DOHH2 (cell line): Measurements from ENCODE around the gene NID1.

ENCODE experiments used
- H3F3A ChIP-seq: fragments of 200-600 bp; sonication (generic), shearing (Covaris generic); 2 replicates; pipeline ENCODE4 v1.6.0; 2016; ENCODE audit warnings: antibody characterized with exemption, mild to moderate bottlenecking; ENCODE audit not compliant: control insufficient read depth, insufficient read depth
- H3K27ac ChIP-seq: fragments of 200-600 bp; sonication (generic); 2 replicates; pipeline ENCODE4 v1.5.1; 2014; ENCODE audit warnings: low read depth, mild to moderate bottlenecking, low read length, moderate library complexity
- H3K27me3 ChIP-seq: fragments of 200-600 bp; sonication (generic); 2 replicates; pipeline ENCODE4 v1.6.1; 2014; ENCODE audit warnings: mild to moderate bottlenecking, low read length, mixed read lengths; ENCODE audit not compliant: control insufficient read depth
- H3K36me3 ChIP-seq: fragments of 200-600 bp; sonication (generic); 2 replicates; pipeline ENCODE4 v1.6.1; 2014; ENCODE audit warnings: mild to moderate bottlenecking, low read length, moderate library complexity, mixed read lengths; ENCODE audit not compliant: control insufficient read depth
- H3K4me1 ChIP-seq: fragments of 200-600 bp; sonication (generic); 2 replicates; pipeline ENCODE4 v1.6.1; 2014; ENCODE audit warnings: mild to moderate bottlenecking, low read length, mixed read lengths; ENCODE audit not compliant: control insufficient read depth
- H3K4me2 ChIP-seq: fragments of 200-600 bp; sonication (generic); 2 replicates; pipeline ENCODE4 v1.6.0; 2014; ENCODE audit warnings: mild to moderate bottlenecking, low read length, moderate library complexity
- H3K4me3 ChIP-seq: fragments of 200-600 bp; sonication (generic); 2 replicates; pipeline ENCODE4 v1.5.1; 2014; ENCODE audit warnings: mild to moderate bottlenecking, low read length, mixed read lengths
- H3K79me2 ChIP-seq: fragments of 200-600 bp; sonication (generic); 2 replicates; pipeline ENCODE4 v1.6.1; 2014; ENCODE audit warnings: mild to moderate bottlenecking, low read length, mixed read lengths; ENCODE audit not compliant: control insufficient read depth
- H3K9me2 ChIP-seq: fragments of 200-600 bp; sonication (generic); replicated peaks from 2 replicates; pipeline ENCODE4 v1.6.1; 2014; ENCODE audit warnings: mild to moderate bottlenecking, low read length, mixed read lengths; ENCODE audit not compliant: control insufficient read depth
- H3K9me3 ChIP-seq: fragments of 200-600 bp; sonication (generic); 2 replicates; pipeline ENCODE4 v1.6.1; 2014; ENCODE audit warnings: antibody characterized with exemption, low read length, mixed read lengths; ENCODE audit not compliant: control insufficient read depth, insufficient read depth
- H4K20me1 ChIP-seq: fragments of 200-600 bp; sonication (generic); 2 replicates; pipeline ENCODE4 v1.6.0; 2014; ENCODE audit warnings: low read depth, mild to moderate bottlenecking, antibody characterized with exemption, low read length, moderate library complexity; ENCODE audit not compliant: control insufficient read depth, insufficient read depth
- EZH2phosphoT487 ChIP-seq: fragments of 200-600 bp; sonication (generic); IDR thresholded peaks from 2 replicates; pipeline ENCODE4 v1.6.1; 2017; ENCODE audit warnings: borderline replicate concordance, mild to moderate bottlenecking, antibody characterized with exemption, low read length, moderate library complexity, mixed read lengths
- TF ChIP-seq, protein P1 (sequence below): fragments of 200-600 bp; sonication (generic); IDR thresholded peaks from one replicate; pipeline ENCODE4 v1.5.1; 2014; ENCODE audit warnings: antibody characterized with exemption, mild to moderate bottlenecking, low read depth, low read length; ENCODE audit not compliant: poor library complexity, severe bottlenecking

NID1 gene

DNA sequence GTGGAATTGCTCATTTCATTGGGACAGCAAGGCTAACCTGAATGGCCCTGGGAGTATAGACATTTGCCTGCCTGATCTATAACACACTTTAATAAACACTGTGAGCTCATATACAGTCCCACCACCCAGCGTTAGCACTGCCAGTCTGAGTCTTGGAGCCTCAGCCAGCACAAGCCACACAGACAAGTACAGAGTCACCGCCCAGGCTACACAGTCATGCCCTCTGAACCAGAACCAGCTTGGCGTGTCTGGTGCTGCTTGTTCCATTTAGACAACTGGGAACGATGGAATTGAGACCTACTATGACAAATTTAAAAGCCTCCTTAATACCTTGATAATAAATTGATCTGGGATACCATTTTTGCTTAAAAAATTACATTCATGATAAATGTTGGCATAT lies 31.6 kb downstream of the NID1 start:
- H3K36me3 ChIP-seq: no peaks in the 10 kb centered on the region
- H3K4me2 ChIP-seq: no peak overlapping the region
- no peaks in the 10 kb centered on the region for H3K9me2 ChIP-seq
- H3K4me3 ChIP-seq: no peak overlapping the region
- no peak overlapping the region for H3K27ac ChIP-seq
- no peaks in the 10 kb centered on the region for H3K79me2 ChIP-seq
- no peaks in the 10 kb centered on the region for H3K9me3 ChIP-seq
- H3F3A ChIP-seq: no peaks in the 10 kb centered on the region
- no peaks in the 10 kb centered on the region for H3K4me1 ChIP-seq
- H4K20me1 ChIP-seq: no peaks in the 10 kb centered on the region
- no peaks in the 10 kb centered on the region for H3K27me3 ChIP-seq
- TF ChIP-seq, protein P1, sequence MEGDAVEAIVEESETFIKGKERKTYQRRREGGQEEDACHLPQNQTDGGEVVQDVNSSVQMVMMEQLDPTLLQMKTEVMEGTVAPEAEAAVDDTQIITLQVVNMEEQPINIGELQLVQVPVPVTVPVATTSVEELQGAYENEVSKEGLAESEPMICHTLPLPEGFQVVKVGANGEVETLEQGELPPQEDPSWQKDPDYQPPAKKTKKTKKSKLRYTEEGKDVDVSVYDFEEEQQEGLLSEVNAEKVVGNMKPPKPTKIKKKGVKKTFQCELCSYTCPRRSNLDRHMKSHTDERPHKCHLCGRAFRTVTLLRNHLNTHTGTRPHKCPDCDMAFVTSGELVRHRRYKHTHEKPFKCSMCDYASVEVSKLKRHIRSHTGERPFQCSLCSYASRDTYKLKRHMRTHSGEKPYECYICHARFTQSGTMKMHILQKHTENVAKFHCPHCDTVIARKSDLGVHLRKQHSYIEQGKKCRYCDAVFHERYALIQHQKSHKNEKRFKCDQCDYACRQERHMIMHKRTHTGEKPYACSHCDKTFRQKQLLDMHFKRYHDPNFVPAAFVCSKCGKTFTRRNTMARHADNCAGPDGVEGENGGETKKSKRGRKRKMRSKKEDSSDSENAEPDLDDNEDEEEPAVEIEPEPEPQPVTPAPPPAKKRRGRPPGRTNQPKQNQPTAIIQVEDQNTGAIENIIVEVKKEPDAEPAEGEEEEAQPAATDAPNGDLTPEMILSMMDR: no peak
- TF ChIP-seq EZH2phosphoT487: no peak

DNA sequence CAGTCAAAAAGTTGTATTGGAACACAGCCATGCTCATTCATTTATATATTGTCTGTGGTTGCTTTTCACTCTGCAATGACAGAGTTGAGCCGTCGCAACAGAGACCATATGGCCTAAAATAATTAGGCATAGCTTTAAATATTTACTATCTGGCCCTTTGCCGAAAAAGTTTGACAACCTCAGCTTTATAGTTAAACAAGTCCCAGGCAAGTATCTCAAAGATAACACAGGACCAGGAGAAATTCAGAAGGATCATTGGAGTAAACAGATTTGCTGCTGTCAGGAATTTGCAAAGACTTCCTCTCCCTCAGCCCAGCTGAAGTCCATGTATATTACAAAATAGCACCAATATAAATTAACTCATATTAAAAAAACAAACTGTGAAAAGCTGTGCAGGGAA lies 34.4 kb downstream of the NID1 start:
- Histone ChIP-seq H4K20me1 (no peaks in the 10 kb centered on the region), H3F3A (no peaks in the 10 kb centered on the region), H3K9me2 (no peaks in the 10 kb centered on the region), H3K36me3 (no peaks in the 10 kb centered on the region), H3K9me3 (no peaks in the 10 kb centered on the region), H3K4me1 (no peaks in the 10 kb centered on the region), H3K4me3 (no peak overlapping the region), H3K27ac (no peak overlapping the region), H3K79me2 (no peaks in the 10 kb centered on the region), H3K27me3 (no peaks in the 10 kb centered on the region), H3K4me2 (no peak overlapping the region)
- TF ChIP-seq, protein P1: no peak
- no peak for TF ChIP-seq EZH2phosphoT487

DNA sequence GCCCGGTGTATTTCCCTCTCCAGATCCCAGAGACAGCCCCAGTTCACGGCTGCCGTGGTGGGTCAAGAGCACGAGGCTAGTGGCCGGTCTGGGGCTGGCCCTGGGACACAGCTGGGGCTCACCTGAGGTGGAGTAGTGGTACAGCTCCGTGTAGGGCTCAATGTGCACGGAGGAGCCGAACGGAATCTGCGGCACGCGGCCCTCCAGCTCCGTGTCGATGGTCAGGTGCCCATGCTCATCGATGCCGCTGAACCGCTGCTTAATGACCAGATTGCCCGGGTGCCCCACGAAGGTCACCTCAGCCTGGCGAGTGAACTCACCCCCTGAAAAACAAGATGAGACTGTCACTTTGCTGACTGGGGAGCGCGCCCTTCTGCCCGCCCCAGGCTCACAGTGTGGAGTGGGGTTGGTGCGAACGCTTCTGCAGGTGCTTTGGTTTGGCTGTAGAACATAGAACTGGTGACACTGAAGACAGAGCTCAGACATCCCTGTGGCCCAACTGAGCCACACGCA lies 35.4 kb downstream of the NID1 start:
- Histone ChIP-seq H3K27me3 (no peaks in the 10 kb centered on the region), H3K4me2 (no peak overlapping the region), H3K27ac (no peak overlapping the region), H3K4me3 (no peak overlapping the region), H3K9me3 (no peaks in the 10 kb centered on the region), H3K36me3 (no peaks in the 10 kb centered on the region), H3K4me1 (no peaks in the 10 kb centered on the region), H3K79me2 (no peaks in the 10 kb centered on the region), H4K20me1 (no peaks in the 10 kb centered on the region), H3K9me2 (no peaks in the 10 kb centered on the region), H3F3A (no peaks in the 10 kb centered on the region)
- TF ChIP-seq, protein P1: no peak
- TF ChIP-seq EZH2phosphoT487: no peak

DNA sequence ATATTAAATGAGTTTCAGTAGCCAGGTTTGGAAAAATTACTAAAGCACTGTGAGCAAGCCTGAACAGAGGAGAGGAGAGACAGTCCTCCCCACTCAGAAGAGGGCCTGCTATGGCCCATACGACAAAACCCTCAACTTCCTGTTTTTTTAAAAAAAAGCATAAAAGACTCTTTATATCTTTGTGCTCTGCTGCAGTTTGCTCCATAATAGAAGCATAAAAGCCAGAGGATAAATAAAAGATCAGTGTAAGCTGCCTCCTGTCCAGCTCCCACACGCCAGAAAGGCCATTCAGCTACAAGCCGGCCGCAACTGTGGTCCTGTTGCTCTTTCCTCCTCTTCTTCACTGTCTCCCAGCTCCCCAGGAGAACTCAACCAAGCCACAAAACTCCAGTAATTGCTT lies 37.8 kb downstream of the NID1 start:
- no peak overlapping the region for H3K4me3 ChIP-seq
- no peak for TF ChIP-seq EZH2phosphoT487
- TF ChIP-seq, protein P1: no peak
- H3K9me3 ChIP-seq: no peaks in the 10 kb centered on the region
- H3K4me2 ChIP-seq: no peak overlapping the region
- H4K20me1 ChIP-seq: no peaks in the 10 kb centered on the region
- H3K36me3 ChIP-seq: no peaks in the 10 kb centered on the region
- H3K79me2 ChIP-seq: no peaks in the 10 kb centered on the region
- no peaks in the 10 kb centered on the region for H3K9me2 ChIP-seq
- no peaks in the 10 kb centered on the region for H3F3A ChIP-seq
- H3K4me1 ChIP-seq: no peaks in the 10 kb centered on the region
- no peak overlapping the region for H3K27ac ChIP-seq
- H3K27me3 ChIP-seq: no peaks in the 10 kb centered on the region
